ENCODE results near the gene SLC25A30. TPM values are rescaled to one million over a fixed set of nuclear protein-coding genes. Genes with fewer than 3 reads are reported as not detected.
"Not testable (repeated sequence)": the region's sequence is repeated elsewhere in the genome, so short reads cannot be mapped to it uniquely, and the experiment has no call there.

SLC25A30 gene
- polyA plus RNA-seq, 4 donors = 22.6 to 29.3 (median 27.2) TPM

DNA sequence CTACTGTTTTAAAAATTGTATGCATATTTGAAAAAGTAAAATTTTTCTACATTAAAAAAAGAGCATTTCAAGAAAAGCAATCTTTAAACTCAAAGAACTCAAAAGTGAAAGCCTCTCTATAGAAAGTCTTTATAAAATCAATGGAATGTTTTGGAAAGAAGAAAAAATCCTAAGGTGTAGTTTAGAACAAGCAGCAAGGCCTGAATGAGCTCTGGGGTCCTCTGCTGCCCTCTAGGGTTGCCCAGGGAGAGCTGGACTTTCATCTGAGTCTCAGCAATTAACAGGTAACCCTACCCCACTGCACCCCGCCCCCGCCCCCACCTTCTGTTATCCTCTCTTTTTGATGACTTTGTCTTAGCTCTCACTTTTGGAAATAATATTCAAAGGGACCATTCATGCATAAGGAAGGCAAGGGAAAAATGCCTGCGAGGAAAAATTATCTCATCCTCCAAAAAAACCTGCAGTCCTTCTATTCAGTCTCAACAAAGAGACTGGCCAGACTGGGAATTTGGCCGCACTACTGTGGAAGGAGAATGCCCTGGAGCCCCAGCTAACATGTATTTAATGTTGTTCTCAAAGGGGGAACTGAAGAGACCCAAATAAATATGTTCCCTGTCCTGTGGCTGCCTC, 24.1 kb downstream of the SLC25A30 start:
- DNase-seq (ENCODE audit: low read depth in 4 of 4, low spot score in 2 of 4) = no peak

DNA sequence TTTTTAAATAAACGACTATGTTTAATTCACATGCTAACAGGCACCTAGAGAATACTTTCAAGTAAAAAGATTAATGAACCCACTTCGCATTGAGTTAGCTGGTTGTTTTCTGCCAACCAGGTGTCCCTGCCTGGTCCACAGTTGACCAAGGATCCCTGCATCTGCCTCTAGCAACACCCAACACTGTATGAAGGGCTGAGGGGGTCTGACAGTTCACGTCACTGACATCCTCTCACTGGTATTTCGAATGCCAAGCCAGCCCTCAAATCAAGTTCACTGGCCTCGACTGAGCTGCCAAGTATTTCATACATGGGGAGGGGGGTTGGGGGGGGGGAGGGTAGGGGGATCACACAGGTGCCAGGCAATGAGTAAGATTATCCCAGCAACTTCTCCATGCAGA, 25.4 kb downstream of the SLC25A30 start:
- no peak for DNase-seq (ENCODE audit: low read depth in 4 of 4, low spot score in 2 of 4)

DNA sequence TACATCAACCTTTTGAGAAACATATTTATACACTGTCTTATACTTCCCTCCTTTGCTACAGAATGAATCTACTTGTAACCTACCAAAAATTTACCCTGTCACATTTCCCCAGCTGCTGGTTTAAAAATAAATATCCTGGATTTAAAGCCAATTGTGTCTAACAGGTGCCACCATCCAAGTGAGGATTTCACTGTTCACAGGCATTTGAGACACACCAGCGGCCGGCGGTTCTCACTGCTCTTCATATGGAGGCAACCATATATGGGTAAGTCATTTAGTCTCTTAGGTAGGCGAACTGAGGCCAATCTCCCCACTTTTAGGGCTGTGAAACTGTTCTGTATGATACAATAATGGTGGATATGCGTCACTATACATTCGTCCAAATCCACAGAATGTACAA, 26.2 kb downstream of the SLC25A30 start:
- DNase-seq (ENCODE audit: low read depth in 4 of 4, low spot score in 2 of 4) = no peak

DNA sequence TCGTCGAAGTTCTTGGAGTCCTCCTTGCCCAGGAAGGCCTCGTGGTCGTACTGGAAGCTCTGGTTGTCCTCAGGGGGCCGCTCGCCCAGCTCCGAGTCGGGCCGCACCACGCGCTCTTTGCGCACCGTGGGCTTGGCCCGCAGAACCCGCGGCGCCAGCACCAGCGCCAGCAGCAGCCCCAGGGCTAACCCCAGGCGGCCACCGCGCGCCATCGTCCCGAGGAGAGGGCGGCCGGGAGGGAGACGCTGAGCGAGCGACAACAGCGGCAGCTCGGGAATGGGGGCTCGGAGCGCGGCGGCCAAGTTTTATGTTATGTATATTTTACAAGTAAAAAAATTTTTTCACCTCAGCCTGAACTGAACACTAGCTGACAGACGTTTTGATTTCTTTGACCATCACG, 27.0 kb downstream of the SLC25A30 start:
- DNase-seq (ENCODE audit: low read depth in 4 of 4, low spot score in 2 of 4) = not testable (repeated sequence)

DNA sequence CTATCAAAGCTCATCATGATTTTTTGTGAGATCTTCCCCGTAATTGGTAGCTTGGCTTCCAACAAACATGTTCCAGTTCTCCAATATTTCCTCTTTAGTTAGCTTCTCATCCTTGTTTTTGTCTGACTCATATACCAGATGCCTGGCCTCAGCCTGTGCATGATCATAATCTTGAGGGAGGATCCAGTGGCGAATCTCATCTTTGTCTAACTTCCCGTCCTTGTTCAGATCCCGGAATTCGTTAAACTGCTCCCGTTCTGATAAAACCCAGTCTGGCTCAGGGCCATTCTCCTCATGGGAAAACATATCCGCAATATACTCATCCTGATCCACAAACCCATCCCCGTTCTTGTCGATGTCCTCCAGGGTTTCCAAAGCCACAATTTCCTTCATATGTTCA, 27.8 kb downstream of the SLC25A30 start:
- not testable (repeated sequence) for DNase-seq (ENCODE audit: low read depth in 4 of 4, low spot score in 2 of 4)

DNA sequence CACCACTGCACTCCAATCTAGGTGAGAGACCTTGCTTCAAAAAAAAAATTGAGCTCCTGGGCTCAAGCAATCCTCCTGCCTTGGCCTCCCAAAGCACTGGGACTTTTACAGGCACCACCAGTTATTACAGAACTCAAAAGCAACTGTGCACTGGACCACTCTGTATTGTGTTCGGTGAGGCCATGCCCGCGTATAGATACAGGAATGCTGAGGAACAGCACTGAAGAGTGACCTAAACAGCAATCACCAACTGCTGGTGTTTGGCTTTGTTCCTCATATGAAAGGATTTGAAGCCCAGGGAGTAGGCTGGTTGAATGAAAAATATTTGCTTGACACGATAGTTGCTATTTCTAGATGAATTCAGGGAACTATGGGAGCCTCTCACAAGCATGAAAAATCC, 29.5 kb downstream of the SLC25A30 start:
- no peak for DNase-seq (ENCODE audit: low read depth in 4 of 4, low spot score in 2 of 4)

DNA sequence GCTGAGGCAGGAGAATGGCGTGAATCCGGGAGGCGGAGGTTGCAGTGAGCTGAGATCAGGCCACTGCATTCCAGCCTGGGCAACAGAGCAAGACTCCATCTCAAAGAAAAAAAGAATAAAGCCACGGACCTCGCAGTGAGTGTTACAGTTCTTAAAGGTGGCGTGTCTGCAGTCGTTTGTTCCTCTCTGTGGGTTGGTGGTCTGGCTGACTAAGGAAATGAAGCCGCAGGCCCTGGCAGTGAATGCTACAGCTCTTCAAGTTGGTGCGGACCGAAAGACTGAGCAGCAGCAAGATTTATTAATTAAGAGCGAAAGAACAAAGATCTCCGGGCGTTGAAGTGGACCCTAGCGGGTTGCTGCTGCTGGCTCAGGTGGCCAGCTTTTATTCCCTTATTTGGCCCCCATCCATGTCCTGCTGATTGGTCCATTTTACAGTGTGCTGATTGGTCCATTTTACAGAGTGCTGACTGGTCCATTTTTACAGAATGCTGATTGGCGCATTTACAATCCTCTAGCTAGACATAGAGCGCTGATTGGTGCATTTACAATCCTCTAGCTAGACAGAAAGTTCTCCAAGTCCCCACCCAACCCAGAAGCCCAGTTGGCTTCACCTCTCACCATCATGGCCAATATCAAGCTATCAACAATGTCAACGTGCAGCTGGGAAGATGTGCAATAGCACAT, 31.1 kb downstream of the SLC25A30 start:
- not testable (repeated sequence) for DNase-seq (ENCODE audit: low read depth in 4 of 4, low spot score in 2 of 4)

DNA sequence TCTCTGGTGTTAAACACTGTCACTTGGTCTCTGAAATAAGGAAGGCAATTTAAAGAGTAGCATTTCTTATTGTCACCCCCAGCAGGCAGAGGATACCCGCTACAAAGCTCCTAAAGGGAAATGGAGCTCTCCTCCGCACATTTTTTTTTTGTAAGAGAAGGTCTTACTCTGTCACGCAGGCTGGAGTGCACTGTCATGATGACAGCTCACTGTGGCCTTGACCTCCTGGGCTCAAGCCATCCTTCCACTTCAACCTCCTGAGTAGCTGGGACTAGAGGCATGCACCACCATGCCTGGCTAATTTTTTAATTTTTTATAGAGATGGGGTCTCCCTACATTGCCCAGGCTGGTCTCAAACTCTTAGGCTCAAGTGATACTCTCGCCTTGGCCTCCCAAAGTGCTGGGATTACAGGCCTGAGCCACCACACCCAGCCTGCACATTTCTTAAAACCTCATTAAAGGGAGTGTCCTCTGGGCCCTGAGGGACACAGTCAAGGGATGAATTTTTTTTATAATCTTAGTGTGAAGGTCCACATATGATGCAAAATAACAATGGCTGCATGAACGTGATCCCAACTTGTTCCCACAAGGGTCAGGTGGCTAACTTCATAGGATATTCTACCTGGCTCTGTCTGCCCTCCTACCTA, 32.1 kb downstream of the SLC25A30 start:
- no peak for DNase-seq (ENCODE audit: low read depth in 4 of 4, low spot score in 2 of 4)

DNA sequence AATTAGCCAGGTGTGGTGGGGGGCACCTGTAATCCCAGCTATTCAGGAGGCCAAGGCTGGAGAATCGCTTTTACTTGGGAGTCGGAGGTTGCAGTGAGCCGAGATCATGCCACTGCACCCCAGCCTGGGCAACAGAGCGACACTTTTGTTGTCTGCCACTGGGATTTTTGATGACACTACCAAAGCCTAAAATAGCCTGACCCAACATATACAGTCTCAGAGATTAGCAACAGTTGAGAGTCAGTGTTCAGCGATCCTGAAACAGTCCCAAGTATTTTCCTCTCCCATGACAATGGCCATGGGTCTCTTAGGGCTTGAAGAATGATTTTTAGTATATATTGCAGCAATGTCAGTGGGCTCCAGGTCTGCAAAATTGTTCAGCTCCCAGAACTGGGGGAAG, 32.9 kb downstream of the SLC25A30 start:
- DNase-seq (ENCODE audit: low read depth in 4 of 4, low spot score in 2 of 4) = no peak

DNA sequence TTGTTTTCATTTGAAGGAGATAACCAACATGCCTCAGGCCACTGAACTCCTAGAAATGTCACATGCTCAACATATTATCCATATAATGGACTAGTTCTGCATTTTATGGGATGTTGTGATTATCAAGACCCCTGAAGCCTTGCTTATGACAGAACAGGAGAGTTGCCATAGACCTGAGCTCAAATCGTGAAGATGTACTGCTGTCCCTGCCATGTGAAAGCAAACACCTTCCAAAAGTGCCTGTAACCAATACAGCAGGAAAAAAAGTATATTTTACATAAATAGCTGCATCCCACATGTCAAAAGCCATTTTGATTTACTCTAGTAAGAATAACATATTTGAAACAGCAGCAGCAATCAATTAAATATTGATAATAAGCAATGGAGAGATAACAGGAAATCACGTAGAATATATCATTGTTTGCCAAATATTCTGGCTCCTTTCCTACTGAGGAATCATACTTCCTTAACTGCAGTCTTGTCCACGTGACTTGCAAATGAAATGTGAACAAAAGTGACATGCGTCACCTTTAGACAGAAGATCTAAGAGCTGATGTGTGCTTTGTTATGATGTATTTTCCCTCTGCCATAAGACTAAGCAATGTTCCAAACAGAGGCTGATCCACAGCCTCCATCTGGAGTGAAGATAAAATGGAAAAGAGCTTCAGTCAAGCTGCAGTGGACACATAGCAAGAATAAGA, 33.5 kb downstream of the SLC25A30 start:
- no peak for DNase-seq (ENCODE audit: low read depth in 4 of 4, low spot score in 2 of 4)

DNA sequence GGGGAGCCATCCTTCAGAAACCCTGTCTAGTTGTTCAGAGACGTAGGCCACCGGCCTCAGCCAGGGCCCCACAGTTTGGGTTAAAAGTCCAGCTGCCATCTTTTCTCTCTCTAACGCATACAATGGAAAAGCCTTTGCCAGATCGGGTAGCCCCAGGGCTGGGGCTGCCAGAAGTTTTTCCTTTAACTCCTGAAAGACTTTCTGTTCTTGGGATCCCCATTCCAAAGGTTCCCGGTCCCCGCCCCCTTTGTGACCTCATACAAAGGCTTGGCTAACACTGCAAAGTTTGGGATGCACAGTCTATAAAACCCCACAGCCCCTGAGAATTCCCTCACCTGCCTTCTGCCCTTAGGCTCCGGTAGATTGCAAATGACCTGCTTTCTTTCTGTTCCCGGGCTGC, 35.4 kb downstream of the SLC25A30 start:
- DNase-seq (ENCODE audit: low read depth in 4 of 4, low spot score in 2 of 4) = not testable (repeated sequence)

DNA sequence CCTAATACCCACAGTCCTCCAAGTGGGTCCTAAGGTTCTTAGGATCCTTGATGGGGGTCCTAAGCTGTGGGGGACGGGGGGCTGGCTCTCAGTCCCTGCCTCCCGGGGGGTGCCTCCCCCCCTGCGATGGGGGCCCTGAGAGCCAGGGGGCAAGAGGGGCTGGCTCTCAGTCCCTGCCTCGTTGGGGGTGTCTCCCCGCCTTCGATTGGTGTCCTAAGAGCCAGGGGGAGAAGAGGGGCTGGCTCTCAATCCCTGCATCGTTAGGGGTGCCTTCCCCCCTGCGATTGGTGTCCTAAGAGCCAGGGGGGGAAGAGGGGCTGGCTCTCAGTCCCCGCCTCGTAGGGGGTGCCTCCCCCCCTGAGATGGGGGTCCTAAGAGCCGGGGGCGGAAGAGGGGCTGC, 37.0 kb downstream of the SLC25A30 start:
- DNase-seq (ENCODE audit: low read depth in 4 of 4, low spot score in 2 of 4) = no peak

DNA sequence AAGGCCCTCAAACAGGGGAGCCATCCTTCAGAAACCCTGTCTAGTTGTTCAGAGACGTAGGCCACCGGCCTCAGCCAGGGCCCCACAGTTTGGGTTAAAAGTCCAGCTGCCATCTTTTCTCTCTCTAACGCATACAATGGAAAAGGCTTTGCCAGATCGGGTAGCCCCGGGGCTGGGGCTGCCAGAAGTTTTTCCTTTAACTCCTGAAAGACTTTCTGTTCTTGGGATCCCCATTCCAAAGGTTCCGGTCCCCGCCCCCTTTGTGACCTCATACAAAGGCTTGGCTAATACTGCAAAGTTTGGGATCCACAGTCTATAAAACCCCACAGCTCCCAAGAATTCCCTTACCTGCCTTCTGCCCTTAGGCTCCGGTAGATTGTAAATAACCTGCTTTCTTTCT, 37.5 kb downstream of the SLC25A30 start:
- DNase-seq (ENCODE audit: low read depth in 4 of 4, low spot score in 2 of 4) = not testable (repeated sequence)

DNA sequence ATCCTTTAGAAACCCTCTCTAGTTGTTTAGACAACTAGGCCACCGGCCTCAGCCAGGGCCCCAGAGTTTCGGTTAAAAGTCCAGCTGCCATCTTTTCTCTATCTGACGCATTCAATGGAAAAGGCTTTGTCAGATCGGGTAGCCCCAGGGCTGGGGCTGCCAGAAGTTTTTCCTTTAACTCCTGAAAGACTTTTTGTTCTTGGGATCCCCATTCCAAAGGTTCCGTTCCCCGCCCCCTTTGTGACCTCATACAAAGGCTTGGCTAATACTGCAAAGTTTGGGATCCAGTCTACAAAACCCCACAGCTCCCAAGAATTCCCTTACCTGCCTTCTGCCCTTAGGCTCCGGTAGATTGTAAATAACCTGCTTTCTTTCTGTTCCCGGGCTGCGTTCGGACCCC, 38.7 kb downstream of the SLC25A30 start:
- DNase-seq (ENCODE audit: low read depth in 4 of 4, low spot score in 2 of 4) = not testable (repeated sequence)

DNA sequence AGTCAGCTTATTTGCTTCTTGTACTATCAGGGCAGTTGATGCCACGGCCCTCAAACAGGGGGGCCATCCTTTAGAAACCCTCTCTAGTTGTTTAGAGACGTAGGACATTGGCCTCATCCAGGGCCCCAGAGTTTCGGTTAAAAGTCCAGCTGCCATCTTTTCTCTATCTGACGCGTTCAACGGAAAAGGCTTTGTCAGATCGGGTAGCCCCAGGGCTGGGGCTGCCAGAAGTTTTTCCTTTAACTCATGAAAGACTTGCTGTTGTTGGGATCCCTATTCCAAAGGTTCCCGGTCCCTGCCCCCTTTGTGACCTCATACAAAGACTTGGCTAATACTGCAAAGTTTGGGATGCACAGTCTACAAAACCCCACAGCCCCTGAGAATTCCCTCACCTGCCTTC, 39.4 kb downstream of the SLC25A30 start:
- DNase-seq (ENCODE audit: low read depth in 4 of 4, low spot score in 2 of 4) = not testable (repeated sequence)

DNA sequence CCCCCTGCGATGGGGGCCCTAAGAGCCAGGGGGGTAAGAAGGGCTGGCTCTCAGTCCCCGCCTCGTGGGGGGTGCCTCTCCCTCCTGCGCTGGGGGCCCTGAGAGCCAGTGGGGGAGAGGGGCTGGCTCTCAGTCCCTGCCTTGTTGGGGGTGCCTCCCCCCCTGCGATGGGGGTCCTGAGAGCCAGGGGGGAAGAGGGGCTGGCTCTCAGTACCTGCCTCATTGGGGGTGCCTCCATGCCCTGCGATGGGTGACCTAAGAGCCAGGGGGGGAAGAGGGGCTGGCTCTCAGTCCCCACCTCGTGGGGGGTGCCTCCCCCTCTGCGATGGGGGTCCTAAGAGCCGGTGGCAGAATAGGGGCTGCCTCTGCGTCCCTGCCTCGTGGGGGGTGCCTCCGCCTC, 40.9 kb downstream of the SLC25A30 start:
- DNase-seq (ENCODE audit: low read depth in 4 of 4, low spot score in 2 of 4) = not testable (repeated sequence)

DNA sequence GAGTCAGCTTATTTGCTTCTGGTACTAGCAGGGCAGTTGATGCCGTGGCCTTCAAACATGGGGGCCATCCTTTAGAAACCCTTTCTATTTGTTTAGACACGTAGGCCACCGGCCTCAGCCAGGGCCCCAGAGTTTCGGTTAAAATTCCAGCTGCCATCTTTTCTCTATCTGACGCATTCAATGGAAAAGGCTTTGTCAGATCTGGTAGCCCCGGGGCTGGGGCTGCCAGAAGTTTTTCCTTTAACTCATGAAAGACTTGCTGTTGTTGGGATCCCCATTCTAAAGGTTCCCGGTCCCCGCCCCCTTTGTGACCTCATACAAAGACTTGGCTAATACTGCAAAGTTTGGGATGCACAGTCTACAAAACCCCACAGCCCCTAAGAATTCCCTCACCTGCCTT, 41.5 kb downstream of the SLC25A30 start:
- not testable (repeated sequence) for DNase-seq (ENCODE audit: low read depth in 4 of 4, low spot score in 2 of 4)

DNA sequence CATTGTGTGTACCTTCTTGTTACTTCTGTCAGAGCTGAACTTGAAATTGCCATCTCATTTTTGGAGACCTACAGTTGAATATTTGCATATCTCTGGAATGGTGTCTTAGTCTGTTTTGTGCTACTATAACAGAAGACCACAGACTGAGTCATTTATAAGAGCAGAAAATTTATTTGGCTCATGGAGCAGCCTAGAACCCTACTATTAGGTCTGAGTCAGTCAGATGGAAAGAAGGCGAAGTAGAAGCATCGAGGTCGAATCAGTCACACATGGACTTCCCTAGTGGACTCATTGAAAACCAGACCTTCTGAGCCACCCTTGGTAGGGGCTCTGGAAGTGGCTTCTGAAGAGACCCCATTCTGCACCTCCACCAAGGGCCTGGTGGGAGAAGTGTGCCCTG, 43.3 kb downstream of the SLC25A30 start:
- DNase-seq (ENCODE audit: low read depth in 4 of 4, low spot score in 2 of 4) = no peak

DNA sequence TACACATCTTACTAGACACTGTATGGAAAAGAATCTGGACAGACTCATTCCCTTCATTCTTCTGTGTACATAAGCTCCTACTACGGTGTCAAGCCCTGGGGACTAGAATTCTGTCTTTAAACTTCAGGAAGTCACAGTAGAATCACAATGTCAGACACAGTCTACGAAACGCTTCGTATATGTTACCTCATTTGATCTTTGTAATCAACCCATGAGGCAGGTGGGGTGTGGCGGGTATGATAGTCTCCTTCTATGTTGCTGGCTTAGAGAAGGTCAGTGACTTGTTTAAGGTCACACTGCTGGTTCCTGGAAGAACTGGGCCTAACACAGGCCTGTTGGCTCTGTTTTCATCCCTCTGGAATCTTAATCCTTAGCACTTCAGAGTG, 45.0 kb downstream of the SLC25A30 start:
- DNase-seq (ENCODE audit: low read depth in 4 of 4, low spot score in 2 of 4) = no peak

DNA sequence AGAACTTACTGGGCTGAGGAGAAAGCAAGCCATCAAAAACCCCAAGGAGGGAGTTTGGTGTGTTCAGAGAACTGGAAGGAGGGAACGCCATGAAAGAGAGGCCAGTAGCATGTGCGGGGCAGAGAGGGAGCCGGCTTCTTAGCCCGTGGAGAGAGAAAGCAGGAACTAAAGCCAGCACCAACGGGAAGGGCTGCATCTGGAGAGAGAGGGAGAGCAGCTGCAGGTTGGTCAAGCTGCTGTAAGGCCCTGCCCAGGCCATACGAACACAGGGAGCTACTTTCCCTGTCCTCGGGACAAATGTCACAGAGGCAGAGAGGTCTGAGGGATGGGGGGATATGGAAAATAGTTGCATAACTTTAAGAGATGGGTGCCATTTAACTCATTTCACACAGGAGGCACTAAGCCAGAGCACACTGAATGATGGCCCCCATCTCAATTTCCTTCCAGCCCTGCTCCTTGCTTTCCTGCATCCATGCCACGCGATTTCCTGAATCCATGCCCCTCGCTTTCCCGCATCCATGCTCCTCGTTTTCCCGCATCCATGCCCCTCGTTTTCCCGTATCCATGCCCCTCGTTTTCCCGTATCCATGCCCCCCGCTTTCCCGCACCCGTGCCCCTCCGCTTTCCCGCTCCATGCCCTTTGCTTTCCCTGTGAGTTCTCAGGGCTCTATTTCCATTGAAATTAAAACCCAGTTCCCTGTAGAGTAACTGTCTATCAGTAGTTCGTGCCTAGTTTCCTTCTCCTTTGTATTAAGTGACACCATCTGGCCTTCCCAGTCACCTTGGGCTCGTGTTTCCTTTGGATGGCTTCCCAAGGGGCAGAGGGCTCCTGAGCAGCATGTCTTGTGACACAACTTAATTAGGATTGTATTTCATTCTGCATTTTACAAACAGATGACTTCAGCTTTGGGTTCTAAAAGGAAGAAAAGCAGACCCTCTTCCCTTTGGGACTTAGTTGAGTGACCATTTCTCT, 45.7 kb downstream of the SLC25A30 start:
- DNase-seq (ENCODE audit: low read depth in 4 of 4, low spot score in 2 of 4) = peak in 1 of 4 donors; percentile 45

Data from left renal cortex interstitium (tissue), 4 donors.